GM21447 (cell line): ENCODE results near the gene NET1.
A peak's percentile ranks its signal among the peaks of the same experiment; 100 is the strongest.
"Not testable (repeated sequence)": the region's sequence is repeated elsewhere in the genome, so short reads cannot be mapped to it uniquely, and the experiment has no call there.

Experiments used
- ATAC-seq: cut with Tn5 transposase; IDR thresholded peaks from one replicate; pipeline ENCODE4 v1.9.1; 2021; ENCODE audit not compliant: unreplicated experiment

Gene NET1

DNA sequence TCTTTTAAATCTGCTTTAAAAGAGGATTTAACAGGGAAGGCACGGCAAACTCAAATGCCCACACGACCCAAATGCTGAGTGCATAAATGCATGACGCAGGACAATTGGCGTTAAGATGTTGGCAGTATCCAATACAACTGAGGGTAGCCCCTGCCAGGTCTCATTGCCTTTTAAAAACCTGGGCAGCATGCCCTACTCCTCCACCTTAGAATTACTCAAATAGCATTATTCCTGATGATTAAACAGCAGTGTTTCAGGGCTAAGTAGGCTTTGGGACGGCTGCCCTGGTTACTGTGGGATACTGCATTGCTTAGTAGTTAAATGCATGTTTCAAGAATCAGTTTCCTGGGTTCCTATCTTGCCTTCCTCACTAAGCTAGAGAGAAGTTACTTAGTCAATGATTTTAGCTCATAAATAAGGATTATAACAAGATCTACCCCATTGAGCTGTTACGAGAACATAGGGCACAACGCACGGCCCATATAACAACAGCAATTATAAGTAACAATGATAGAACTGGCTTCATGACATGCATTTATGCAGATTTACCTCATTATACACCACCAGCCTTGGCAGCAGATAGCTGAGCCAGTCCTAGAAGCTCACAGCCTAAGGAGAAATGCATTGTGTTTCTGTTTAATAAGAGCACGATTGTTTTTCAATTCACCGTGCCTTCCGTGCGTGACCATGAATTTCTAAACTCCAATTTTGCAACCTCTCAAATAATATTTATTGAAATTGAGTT lies 15.6 kb upstream of the NET1 start:
- ATAC-seq = no peak

- ATAC-seq = no peak
Measured at GRCh38 chr10:5399332-5399731, 13.0 kb upstream of the NET1 start.

DNA sequence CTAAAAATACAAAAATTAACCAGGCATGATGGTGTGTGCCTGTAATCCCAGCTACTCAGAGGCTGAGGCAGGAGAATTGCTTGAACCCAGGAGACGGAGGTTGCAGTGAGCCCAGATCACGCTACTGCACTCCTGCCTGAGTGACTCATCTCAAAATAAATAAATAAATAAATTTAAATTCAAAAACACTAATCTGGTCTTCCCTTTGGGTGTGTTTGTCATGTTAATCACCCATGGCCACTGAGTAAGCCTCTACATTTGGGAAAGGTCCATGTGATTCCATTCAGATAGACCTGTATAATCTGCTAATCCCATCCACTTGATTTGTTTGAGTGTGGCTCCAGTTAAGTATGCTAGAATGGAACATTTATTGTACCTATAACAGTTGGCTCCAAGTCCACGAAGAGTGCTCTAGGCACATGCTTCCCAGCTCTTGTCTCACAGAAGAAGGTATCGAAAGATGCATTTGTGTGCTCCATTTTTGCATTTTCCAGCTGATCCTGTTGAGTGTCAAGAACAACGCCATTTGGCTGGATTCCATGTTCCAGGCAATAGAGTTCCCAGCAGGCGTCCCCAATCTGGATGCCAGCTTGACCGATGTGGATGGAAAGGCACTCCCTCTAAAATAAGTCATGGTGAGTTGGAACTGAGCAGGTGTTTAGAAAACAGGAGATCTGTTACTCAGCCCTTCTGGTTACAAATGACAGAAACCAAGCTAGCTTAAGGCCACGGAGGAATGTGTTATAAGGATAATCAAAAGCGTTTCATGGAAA lies 11.7 kb upstream of the NET1 start:
- ATAC-seq = no peak

DNA sequence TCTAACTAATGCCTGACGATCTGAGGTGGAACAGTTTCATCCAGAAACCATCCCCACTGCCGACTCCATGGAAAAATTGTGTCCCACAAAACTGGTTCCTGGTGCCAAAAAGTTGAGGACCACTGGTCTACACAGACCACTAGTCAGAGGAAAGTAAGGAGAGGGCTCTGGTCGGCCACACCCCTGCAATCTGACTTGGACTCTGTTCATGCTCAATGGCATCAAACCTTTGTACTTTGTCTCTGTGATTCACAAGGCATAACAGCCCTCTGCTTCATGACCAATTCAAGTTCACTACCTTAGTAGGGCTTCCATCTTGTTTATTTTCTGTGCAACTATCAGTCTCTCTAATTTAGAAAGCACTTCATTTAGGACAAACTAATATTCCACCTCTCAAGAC lies 9.6 kb upstream of the NET1 start:
- no peak for ATAC-seq

- no peak for ATAC-seq
Measured at GRCh38 chr10:5404208-5405041, 7.9 kb upstream of the NET1 start, which contains the start of gene TUBAL3. Gene TUBAL3 (minus strand): TSS chr10:5404828. CDS start chr10:5404792, 36 bp downstream.

DNA sequence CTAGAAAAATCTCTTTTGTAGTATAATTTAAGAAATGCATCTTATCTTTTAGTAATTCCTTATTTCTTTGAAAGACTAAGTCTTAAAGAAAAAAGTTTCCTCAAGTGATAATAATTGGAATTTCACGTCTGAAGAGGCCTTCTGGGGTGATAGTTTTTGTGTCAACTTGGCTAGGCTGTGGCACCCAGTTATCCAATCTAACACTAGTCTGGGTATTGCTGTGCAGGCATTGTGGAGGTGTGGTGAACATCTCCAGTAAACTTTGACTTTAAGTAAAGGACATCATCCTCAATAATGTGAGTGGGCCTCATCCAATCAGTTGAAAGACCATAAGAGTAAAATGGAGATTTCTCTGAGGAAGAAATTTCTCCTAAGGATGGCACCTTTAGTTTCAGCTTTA lies 5.4 kb upstream of the NET1 start:
- no peak for ATAC-seq

- not testable (repeated sequence) for ATAC-seq
Measured at GRCh38 chr10:5410787-5411186, 1.6 kb upstream of the NET1 start.

- ATAC-seq = no peak
Measured at GRCh38 chr10:5411941-5412276, 448 bp upstream of the NET1 start.

DNA sequence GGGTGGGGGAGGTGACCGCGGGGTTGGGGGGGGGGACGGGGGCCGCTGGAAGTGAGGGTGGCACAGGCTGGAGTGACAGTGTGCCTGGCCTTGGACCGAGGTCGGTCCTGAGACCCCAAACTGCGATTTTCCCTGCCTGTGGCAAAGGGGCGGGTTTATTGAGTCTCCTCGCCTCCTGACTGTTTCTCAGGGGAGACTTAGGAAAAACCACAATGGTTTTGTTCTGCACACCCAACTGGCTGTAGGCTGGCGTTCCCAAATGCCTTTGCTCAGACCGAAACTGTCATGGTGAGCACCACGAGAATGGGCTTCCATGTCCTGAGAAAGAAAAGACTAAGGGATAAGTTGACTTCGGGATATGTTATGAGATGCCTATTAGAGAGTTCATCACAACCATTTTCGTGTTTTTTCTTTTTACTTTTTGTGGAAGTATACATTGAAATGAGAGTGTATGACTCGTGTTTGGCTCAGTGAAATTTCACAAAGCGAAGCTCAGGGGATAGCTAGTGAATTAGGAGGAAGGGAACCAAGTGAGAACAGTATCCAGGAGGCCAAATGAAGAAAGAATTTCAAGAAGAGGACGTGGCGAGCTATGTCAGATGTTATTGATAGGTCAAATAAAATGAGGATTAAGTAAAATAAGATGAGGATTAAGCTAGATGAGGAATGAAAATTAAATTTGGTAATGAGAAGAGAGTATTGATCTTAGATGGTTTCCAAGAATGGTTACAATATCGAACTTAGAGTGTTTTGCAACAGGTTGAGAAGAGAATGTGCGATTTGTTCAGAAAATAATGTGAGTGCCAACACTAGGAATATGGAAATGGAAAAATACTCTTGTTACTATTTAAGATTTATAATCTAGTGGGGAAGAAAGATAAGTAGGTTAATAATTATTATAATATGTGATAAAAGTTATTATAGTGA lies 918 bp downstream of the NET1 start:
- peak; percentile 8 for ATAC-seq

DNA sequence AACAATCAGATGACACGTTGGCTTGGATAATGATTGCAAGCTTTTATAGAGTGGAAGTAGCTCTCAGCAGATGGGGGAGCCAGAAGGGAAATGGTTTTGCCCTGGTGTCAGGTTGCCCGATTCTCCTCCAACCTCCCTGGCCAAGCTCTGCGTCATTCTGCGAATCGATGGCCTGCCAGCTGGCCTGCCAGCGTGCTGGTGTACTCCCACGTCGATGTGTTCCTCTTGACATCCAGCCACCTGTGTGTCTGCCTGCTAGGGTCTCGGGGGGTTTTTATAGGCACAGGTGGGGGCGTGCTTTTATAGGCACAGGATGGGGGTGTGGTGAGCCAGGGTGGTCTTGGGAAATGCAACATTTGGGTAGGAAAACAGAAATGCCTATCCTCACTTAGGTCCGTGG lies 4.6 kb downstream of the NET1 start:
- no peak for ATAC-seq

DNA sequence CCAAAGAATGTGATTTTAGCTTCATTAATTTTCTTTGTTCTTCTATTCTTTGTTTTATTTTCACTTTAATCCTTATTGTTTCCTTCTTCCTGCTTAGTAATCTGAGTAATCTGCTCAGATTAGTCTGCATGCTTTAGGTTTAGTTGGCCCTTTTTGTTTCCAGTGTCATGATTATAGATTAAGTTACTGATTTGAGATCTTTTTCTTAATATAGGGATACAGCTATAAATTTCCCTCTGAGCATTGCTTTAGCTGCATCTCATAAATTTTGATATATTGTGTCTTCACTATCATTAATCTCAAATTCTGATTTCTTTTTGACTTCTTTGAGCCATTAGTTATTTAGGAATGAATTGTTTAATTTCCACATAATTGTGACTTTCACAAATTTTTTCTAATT lies 6.2 kb downstream of the NET1 start:
- ATAC-seq = no peak

DNA sequence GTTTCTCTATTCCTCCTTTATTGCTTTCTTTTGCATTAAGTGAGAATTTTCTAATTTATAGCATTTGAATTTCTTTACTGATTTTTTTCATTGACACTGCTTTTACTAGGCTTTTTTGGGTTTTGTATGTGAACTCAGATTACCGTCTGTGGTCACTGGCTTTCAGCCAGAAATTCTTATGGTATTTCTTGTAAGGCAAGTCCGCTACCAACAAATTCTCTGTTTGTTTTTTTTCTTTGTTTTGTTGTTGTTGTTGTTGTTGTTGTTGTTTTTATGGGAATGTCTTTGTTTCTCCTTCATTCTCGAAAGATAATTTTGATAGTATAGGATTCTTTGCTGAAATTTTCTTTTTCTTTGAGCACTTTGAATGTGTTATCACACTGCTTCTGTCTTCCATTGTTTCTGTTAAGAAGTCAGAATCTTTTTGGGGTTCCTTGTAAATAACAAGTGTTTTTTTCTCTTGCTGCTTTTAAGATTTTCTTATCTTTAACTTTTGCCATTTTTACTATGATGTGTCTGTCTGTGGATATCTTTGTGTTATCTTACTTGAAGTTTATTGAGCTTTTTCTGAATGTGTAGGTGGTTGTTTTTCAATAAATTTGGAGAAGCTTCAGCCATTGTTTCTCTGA lies 7.2 kb downstream of the NET1 start:
- no peak for ATAC-seq

DNA sequence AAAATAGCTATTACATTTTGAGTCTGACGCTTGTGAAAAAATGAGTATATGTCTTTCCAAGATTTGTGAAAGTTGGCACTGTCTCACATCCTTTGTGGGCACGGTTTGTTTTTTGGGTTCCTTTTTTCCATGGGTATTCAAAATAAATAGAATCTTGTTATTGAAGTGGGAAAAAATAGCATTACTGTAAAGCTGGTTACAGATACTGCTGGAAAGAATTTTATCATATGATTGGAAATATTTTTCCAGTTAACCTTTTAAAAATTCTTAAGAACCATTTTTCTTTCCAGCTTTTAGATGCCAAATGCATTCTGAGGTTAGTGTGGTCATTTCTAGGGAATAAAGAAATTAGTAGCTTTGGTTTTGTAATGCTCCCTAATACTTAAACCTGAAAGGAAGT lies 11.4 kb downstream of the NET1 start:
- ATAC-seq = no peak

GRCh38 chr10:5424751-5425150 lies 12.4 kb downstream of the NET1 start:
- ATAC-seq = no peak

- no peak for ATAC-seq
Measured at GRCh38 chr10:5428133-5428532, 15.8 kb downstream of the NET1 start.

DNA sequence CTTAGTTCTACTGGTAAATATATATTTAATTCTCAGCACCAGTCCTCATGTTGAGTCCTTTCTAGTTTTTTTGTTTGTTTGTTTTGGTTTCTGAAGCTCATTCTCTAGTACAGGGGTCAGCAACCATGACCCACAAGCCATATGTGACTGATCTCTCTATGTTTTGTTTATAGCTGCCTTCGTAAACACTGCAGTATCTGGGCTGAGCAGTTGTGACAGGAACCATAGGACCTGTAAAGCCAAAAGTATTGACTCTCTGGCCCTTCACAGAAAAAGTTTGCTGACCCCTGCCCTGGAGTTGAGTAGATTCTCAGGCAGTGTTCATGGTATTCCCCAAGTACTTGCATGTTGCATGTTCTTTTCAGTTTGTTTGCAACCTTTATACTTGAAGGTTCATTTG lies 20.8 kb downstream of the NET1 start:
- ATAC-seq = no peak

GRCh38 chr10:5434017-5434753 lies 21.8 kb downstream of the NET1 start:
- peak; percentile 66 for ATAC-seq

DNA sequence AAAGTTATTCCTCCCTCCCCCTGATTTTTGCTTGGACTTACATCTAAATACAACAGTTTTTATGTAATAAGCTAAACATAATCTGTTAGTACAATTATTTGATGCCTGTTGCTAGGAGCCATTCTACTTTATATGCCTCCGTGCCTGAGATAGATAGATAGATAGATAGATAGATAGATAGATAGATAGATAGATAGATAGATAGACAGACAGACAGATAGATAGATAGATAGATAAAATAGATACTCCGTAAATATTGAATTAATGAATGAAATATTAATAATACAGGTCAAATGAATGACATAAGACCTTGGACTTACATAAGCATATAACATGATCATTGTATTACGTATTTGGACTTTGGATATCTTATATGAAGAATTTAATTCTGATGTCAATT lies 23.0 kb downstream of the NET1 start:
- ATAC-seq = no peak

DNA sequence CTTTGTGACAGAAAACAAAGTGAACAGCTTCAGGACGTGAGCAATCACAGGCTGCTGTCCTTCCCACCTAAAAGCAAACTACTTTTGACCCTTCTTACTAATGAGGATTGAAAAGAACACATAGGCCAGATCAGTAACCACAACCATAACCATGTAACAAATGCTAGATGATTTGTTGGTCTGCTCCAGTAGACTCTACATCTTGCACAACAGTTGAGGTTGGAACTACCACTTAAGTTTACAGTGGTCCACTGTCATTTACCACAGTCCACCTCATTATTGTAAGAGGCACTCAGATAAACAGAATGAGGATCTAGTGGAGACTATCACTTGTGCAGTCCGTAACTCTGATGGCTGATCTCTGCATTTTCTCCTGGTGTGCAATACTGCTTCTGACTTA lies 27.8 kb downstream of the NET1 start:
- ATAC-seq = no peak

GRCh38 chr10:5441106-5441505 lies 28.7 kb downstream of the NET1 start:
- no peak for ATAC-seq
